GM23338 (cell line): ENCODE results near the gene CBR1. TPM values are rescaled to one million over a fixed set of nuclear protein-coding genes. Genes with fewer than 3 reads are reported as not detected.

Experiments used
- ATAC-seq: fragments of 200-7000 bp; cut with Tn5 transposase; 3 replicates; pipeline ENCODE4 v1.9.1; 2020
- DNase-seq: peaks from one replicate; pipeline ENCODE4 v3.0.0-alpha.2; 2015; ENCODE audit warnings: low spot score
- H2AFZ ChIP-seq: fragments of 200-600 bp; sonication (generic); 2 replicates; pipeline ENCODE4 v1.8.0; 2016; ENCODE audit warnings: antibody characterized with exemption, mild to moderate bottlenecking, moderate library complexity
- H3F3A ChIP-seq: fragments of 200-600 bp; sonication (generic); replicated peaks from 2 replicates; pipeline ENCODE4 v1.8.0; 2017; ENCODE audit warnings: antibody characterized with exemption, mixed run types, low read depth
- H3K27ac ChIP-seq: fragments of 200-600 bp; sonication (generic); 2 replicates; pipeline ENCODE4 v1.6.1; 2016; ENCODE audit warnings: low read depth
- H3K27me3 ChIP-seq: fragments of 200-600 bp; sonication (generic); 2 replicates; pipeline ENCODE4 v1.8.0; 2016; ENCODE audit warnings: mild to moderate bottlenecking, mixed run types, moderate library complexity; ENCODE audit not compliant: insufficient read depth
- H3K36me3 ChIP-seq: fragments of 200-600 bp; sonication (generic); 2 replicates; pipeline ENCODE4 v1.8.0; 2016; ENCODE audit warnings: mild to moderate bottlenecking; ENCODE audit not compliant: insufficient read depth
- H3K4me1 ChIP-seq: fragments of 200-600 bp; sonication (generic); 2 replicates; pipeline ENCODE4 v1.8.0; 2016; ENCODE audit warnings: mild to moderate bottlenecking, moderate library complexity; ENCODE audit not compliant: insufficient read depth
- H3K4me2 ChIP-seq: fragments of 200-600 bp; sonication (generic); 2 replicates; pipeline ENCODE4 v1.7.1; 2017; ENCODE audit warnings: mixed run types
- H3K4me3 ChIP-seq: fragments of 200-600 bp; sonication (generic); 2 replicates; pipeline ENCODE4 v1.6.1; 2016; ENCODE audit warnings: mixed run types
- H3K79me2 ChIP-seq: fragments of 200-600 bp; sonication (generic); replicated peaks from 2 replicates; pipeline ENCODE4 v1.8.0; 2017; ENCODE audit warnings: mild to moderate bottlenecking; ENCODE audit not compliant: insufficient read depth
- H3K9me2 ChIP-seq: fragments of 200-600 bp; sonication (generic); 2 replicates; pipeline ENCODE4 v1.8.0; 2017; ENCODE audit not compliant: insufficient read depth
- H4K20me1 ChIP-seq: fragments of 200-600 bp; sonication (generic); replicated peaks from 2 replicates; pipeline ENCODE4 v1.8.0; 2017; ENCODE audit warnings: mild to moderate bottlenecking; ENCODE audit not compliant: insufficient read depth
- H3K27ac Mint-ChIP-seq: 2 replicates; pipeline ENCODE4 v1.8.0; 2020; ENCODE audit warnings: inconsistent platforms, mild to moderate bottlenecking, moderate library complexity, mixed read lengths
- H3K27me3 Mint-ChIP-seq: 3 replicates; pipeline ENCODE4 v1.8.0; 2022; ENCODE audit warnings: low read depth, mild to moderate bottlenecking, moderate library complexity, mixed read lengths, inconsistent platforms; ENCODE audit not compliant: insufficient read depth, poor library complexity
- H3K36me3 Mint-ChIP-seq: 3 replicates; pipeline ENCODE4 v1.8.0; 2021; ENCODE audit warnings: low read depth, mild to moderate bottlenecking, inconsistent platforms, moderate library complexity, mixed read lengths
- H3K4me1 Mint-ChIP-seq: 3 replicates; pipeline ENCODE4 v1.8.0; 2020; ENCODE audit warnings: mild to moderate bottlenecking, inconsistent platforms, mixed read lengths
- H3K4me3 Mint-ChIP-seq: 3 replicates; pipeline ENCODE4 v1.8.0; 2021; ENCODE audit warnings: moderate library complexity, mild to moderate bottlenecking, inconsistent platforms, mixed read lengths
- H3K9me3 Mint-ChIP-seq: 3 replicates; pipeline ENCODE4 v1.8.0; 2020; ENCODE audit warnings: moderate library complexity, mild to moderate bottlenecking, inconsistent platforms, mixed read lengths
- CREB1 ChIP-seq: fragments of 250-450 bp; sonication (Bioruptor Pico); IDR thresholded peaks from 2 replicates; pipeline ENCODE4 v1.5.0; 2020; ENCODE audit warnings: low read depth, mild to moderate bottlenecking, moderate library complexity
- EZH2 ChIP-seq: fragments of 200-600 bp; sonication (generic); IDR thresholded peaks from one replicate; pipeline ENCODE4 v1.8.0; 2017; ENCODE audit warnings: antibody characterized with exemption, mild to moderate bottlenecking, low read depth; ENCODE audit not compliant: unreplicated experiment
- EZH2phosphoT487 ChIP-seq: fragments of 200-600 bp; sonication (generic); IDR thresholded peaks from one replicate; pipeline ENCODE4 v1.8.1; 2018; ENCODE audit warnings: antibody characterized with exemption; ENCODE audit not compliant: unreplicated experiment
- JUNB ChIP-seq: IDR thresholded peaks from one replicate; pipeline ENCODE4 v1.6.1; 2016; ENCODE audit warnings: antibody characterized with exemption; ENCODE audit not compliant: unreplicated experiment
- NANOG ChIP-seq: IDR thresholded peaks from 2 replicates; pipeline ENCODE4 v1.6.1; 2016; ENCODE audit warnings: antibody characterized with exemption, borderline replicate concordance
- POLR2AphosphoS5 ChIP-seq: IDR thresholded peaks from 2 replicates; pipeline ENCODE4 v1.6.1; 2016; ENCODE audit warnings: antibody characterized with exemption, low read depth
- STAT1 ChIP-seq: IDR thresholded peaks from one replicate; pipeline ENCODE4 v1.6.1; 2016; ENCODE audit warnings: antibody characterized with exemption; ENCODE audit not compliant: unreplicated experiment
- ZNF114 ChIP-seq: fragments of 250-450 bp; sonication (Bioruptor Pico); IDR thresholded peaks from 2 replicates; pipeline ENCODE4 v1.5.0; 2020; ENCODE audit warnings: mild to moderate bottlenecking, moderate library complexity
- polyA plus RNA-seq: library from polyadenylated mRNA; unstranded; fragments of >200 nt; fragmentation: Nextera tagmentation; extraction: Ambion mirVana; gene quantifications from 2 replicates; pipeline ENCODE4 v1.2.1, GENCODE V29; 2016
- total RNA-seq: library from RNA; depleted of rRNA; stranded (reverse); fragments of >200 nt; shearing (Covaris generic); gene quantifications from 2 replicates; pipeline ENCODE4 v1.2.3, GENCODE V29; 2014
- TF ChIP-seq, protein P1 (sequence below): IDR thresholded peaks from 2 replicates; pipeline ENCODE4 v1.6.1; 2016; ENCODE audit warnings: antibody characterized with exemption
- TF ChIP-seq, protein P2 (sequence below): IDR thresholded peaks from one replicate; pipeline ENCODE4 v1.6.1; 2018; ENCODE audit warnings: antibody characterized with exemption; ENCODE audit not compliant: unreplicated experiment
- TF ChIP-seq, protein P3 (sequence below), 2 experiments: fragments of 200-600 bp in 1 of 2; sonication (generic) in 1 of 2; conservative IDR thresholded peaks; 2 replicates each; pipeline versions ENCODE4 v1.5.1 to v1.6.1; 2016 to 2017; ENCODE audit warnings: antibody characterized with exemption in 2 of 2, low read depth in 2 of 2, mild to moderate bottlenecking in 2 of 2, moderate library complexity in 1 of 2

Gene CBR1
- total and polyA plus RNA-seq, 2 experiments from 2014 or later: 285 to 487 TPM

DNA sequence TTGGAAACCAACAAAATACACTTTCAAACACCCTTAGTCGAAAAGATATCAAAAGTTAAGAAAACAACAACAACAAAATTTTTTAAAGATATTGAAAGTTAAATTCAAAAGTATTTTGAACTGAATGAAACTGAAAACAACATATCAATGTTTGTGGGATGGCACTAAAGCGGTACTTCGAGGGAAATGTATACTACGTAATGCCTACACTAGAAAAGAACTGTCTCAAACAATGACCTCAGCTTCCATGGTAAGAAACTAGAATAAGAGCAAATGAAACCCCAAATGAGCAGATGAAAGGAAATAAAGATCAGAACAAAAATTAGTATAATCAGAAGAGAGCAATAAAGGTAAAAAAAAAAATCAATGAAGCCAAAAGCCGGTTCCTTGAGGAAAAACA lies 6.1 kb downstream of the CBR1 start (continued):
- TF ChIP-seq CREB1 (CRISPR knock-in tag) (no peak), JUNB (no peak), NANOG (no peak), ZNF114 (CRISPR knock-in tag) (no peak), POLR2AphosphoS5 (no peak), EZH2 (no peak), STAT1 (no peak), EZH2phosphoT487 (no peak)

DNA sequence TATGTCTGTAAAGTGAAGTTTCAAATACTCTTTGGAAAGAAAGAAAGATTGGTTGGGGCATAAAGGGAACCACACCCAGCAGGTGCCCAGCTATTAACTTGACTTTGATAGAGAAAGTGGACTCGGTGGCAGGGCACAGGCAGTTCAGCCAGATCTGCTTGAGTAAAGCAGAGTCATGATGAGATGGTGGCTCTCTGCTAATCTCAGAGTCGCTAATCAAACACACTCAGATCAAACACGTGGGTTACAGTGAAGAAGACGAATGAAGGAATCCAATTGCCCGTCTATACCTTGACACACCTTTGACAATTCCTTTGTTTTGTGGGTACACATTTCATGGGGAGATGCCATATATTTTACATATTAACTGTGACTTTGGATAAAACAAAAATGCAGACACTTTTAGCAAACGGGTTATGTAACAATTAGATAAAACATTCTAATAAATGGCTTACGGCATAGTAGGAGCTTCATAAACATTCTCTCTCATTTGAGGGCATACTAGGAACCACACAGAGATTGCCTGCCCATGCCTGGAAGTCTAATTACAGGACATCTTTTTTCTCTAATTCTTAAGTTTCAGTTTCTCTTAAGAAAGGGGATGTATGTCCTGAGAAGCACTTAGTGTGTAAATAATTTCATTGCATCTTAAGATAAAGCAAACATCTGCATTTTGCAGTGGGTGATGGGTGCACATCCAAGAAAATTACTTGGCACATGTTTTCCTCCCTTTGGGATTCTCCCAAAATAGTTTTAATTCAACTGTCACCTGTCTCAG lies 7.2 kb downstream of the CBR1 start:
- Histone ChIP-seq H3K36me3 (peaks cover 6% of the 10 kb centered on the region), H3K4me3 (no peak overlapping the region), H3K27me3 (no peaks in the 10 kb centered on the region), H3K79me2 (peaks cover 3% of the 10 kb centered on the region; the same call in 1 of the 2 replicates), H3F3A (peaks cover 5% of the 10 kb centered on the region; the same call in 1 of the 2 replicates), H2AFZ (no peak overlapping the region), H3K9me2 (no peaks in the 10 kb centered on the region), H3K4me2 (no peak overlapping the region), H3K4me1 (peaks cover 34% of the 10 kb centered on the region), H3K27ac (no peak overlapping the region), H4K20me1 (no peaks in the 10 kb centered on the region)
- no peak for ATAC-seq
- H3K36me3 Mint-ChIP-seq: peaks cover 14% of the 10 kb centered on the region
- TF ChIP-seq, protein P1, sequence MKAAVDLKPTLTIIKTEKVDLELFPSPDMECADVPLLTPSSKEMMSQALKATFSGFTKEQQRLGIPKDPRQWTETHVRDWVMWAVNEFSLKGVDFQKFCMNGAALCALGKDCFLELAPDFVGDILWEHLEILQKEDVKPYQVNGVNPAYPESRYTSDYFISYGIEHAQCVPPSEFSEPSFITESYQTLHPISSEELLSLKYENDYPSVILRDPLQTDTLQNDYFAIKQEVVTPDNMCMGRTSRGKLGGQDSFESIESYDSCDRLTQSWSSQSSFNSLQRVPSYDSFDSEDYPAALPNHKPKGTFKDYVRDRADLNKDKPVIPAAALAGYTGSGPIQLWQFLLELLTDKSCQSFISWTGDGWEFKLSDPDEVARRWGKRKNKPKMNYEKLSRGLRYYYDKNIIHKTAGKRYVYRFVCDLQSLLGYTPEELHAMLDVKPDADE: no peak
- TF ChIP-seq, protein P2, sequence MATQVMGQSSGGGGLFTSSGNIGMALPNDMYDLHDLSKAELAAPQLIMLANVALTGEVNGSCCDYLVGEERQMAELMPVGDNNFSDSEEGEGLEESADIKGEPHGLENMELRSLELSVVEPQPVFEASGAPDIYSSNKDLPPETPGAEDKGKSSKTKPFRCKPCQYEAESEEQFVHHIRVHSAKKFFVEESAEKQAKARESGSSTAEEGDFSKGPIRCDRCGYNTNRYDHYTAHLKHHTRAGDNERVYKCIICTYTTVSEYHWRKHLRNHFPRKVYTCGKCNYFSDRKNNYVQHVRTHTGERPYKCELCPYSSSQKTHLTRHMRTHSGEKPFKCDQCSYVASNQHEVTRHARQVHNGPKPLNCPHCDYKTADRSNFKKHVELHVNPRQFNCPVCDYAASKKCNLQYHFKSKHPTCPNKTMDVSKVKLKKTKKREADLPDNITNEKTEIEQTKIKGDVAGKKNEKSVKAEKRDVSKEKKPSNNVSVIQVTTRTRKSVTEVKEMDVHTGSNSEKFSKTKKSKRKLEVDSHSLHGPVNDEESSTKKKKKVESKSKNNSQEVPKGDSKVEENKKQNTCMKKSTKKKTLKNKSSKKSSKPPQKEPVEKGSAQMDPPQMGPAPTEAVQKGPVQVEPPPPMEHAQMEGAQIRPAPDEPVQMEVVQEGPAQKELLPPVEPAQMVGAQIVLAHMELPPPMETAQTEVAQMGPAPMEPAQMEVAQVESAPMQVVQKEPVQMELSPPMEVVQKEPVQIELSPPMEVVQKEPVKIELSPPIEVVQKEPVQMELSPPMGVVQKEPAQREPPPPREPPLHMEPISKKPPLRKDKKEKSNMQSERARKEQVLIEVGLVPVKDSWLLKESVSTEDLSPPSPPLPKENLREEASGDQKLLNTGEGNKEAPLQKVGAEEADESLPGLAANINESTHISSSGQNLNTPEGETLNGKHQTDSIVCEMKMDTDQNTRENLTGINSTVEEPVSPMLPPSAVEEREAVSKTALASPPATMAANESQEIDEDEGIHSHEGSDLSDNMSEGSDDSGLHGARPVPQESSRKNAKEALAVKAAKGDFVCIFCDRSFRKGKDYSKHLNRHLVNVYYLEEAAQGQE: no peak
- TF ChIP-seq CREB1 (CRISPR knock-in tag): no peak
- TF ChIP-seq STAT1: no peak
- TF ChIP-seq NANOG: no peak
- no peak for TF ChIP-seq EZH2phosphoT487
- no peak for TF ChIP-seq JUNB
- no peak for TF ChIP-seq ZNF114 (CRISPR knock-in tag)
- no peak for TF ChIP-seq EZH2
- no peak for TF ChIP-seq POLR2AphosphoS5
- TF ChIP-seq, protein P3, sequence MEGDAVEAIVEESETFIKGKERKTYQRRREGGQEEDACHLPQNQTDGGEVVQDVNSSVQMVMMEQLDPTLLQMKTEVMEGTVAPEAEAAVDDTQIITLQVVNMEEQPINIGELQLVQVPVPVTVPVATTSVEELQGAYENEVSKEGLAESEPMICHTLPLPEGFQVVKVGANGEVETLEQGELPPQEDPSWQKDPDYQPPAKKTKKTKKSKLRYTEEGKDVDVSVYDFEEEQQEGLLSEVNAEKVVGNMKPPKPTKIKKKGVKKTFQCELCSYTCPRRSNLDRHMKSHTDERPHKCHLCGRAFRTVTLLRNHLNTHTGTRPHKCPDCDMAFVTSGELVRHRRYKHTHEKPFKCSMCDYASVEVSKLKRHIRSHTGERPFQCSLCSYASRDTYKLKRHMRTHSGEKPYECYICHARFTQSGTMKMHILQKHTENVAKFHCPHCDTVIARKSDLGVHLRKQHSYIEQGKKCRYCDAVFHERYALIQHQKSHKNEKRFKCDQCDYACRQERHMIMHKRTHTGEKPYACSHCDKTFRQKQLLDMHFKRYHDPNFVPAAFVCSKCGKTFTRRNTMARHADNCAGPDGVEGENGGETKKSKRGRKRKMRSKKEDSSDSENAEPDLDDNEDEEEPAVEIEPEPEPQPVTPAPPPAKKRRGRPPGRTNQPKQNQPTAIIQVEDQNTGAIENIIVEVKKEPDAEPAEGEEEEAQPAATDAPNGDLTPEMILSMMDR (conservative IDR thresholded peaks at IDR 0.05; ENCODE audit: low read depth in 2 of 2): no peak
- H3K9me3 Mint-ChIP-seq: peaks cover 2% of the 10 kb centered on the region; the same call in 1 of the 3 replicates
- H3K27me3 Mint-ChIP-seq: peaks cover 5% of the 10 kb centered on the region
- no peak for DNase-seq
- peaks cover 37% of the 10 kb centered on the region for H3K4me1 Mint-ChIP-seq
- H3K27ac Mint-ChIP-seq: no peak overlapping the region
- H3K4me3 Mint-ChIP-seq: no peak overlapping the region
